Thymus (tissue), 11 donors: ENCODE results near the gene FDX1. TPM values are rescaled to one million over a fixed set of nuclear protein-coding genes. Genes with fewer than 3 reads are reported as not detected.

ENCODE experiments used
- DNase-seq, 9 donors: peaks; one replicate each; pipeline ENCODE4 v3.0.0-alpha.2; 2013; ENCODE audit warnings: low spot score in 9 of 9, low read depth in 6 of 9, missing footprints in 1 of 9
- H3K27ac ChIP-seq, 2 donors: one replicate each; pipeline ENCODE4 v1.5.1; 2013; ENCODE audit warnings: control low read depth in 1 of 2, low read depth in 1 of 2, low read length in 1 of 2, mild to moderate bottlenecking in 1 of 2, moderate library complexity in 1 of 2
- H3K27me3 ChIP-seq, 2 donors: one replicate each; pipeline ENCODE4 v1.5.1; 2013; ENCODE audit warnings: low read length in 1 of 2; ENCODE audit not compliant: control insufficient read depth in 2 of 2, insufficient read depth in 1 of 2
- H3K36me3 ChIP-seq, 2 donors: one replicate each; pipeline ENCODE4 v1.5.1; 2013; ENCODE audit warnings: low read length in 1 of 2, mild to moderate bottlenecking in 1 of 2, moderate library complexity in 1 of 2; ENCODE audit not compliant: control insufficient read depth in 2 of 2, insufficient read depth in 2 of 2
- H3K4me1 ChIP-seq, 2 donors: one replicate each; pipeline ENCODE4 v1.5.1; 2013; ENCODE audit warnings: low read length in 2 of 2; ENCODE audit not compliant: control insufficient read depth in 2 of 2, insufficient read depth in 2 of 2
- H3K4me3 ChIP-seq, 2 donors: one replicate each; pipeline ENCODE4 v1.5.1; 2013; ENCODE audit warnings: low read length in 2 of 2, control low read depth in 1 of 2, mild to moderate bottlenecking in 1 of 2
- H3K9me3 ChIP-seq, 2 donors: one replicate each; pipeline ENCODE4 v1.5.1; 2013; ENCODE audit warnings: low read length in 1 of 2, mild to moderate bottlenecking in 1 of 2; ENCODE audit not compliant: control insufficient read depth in 2 of 2, insufficient read depth in 1 of 2
- WGBS: extraction: QIAGEN DNeasy Blood & Tissue Kit; methylation state at CpG from one replicate; pipeline ENCODE4 v1.1.7; 2013; 5-methylcytosine and 5-hydroxymethylcytosine counted together
- polyA plus RNA-seq: library from polyadenylated mRNA; stranded (reverse); fragments of 200-250 nt; gene quantifications from one replicate; pipeline ENCODE4 v1.2.3, GENCODE V29; 2013
- total RNA-seq: library from RNA; stranded (reverse); fragments of 120-200 nt; gene quantifications from one replicate; pipeline ENCODE4 v1.2.4, GENCODE V29; 2013
- donor health status: healthy.

Gene FDX1
- total and polyA plus RNA-seq, 2 donors, result 13.7 to 23.9 TPM

DNA sequence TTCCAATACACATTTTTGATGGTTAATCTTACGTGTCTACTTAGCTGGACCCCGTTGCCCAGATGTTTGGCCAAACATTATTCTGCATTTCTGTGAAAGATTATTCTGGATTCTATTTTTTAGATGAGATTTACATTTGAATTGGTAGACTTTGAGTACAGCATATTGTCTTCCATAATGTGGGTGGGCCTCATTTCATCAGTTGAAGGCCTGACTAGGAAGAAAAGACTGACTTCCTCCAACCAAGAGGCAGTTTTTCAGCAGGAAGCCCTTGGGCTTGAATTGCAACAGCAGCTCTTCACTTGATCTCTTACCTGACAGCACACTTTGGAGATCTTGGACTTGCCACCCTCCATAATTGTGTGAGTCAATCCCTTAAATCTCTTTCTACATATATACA, 58.7 kb downstream of the FDX1 start:
- no peaks in the 10 kb centered on the region for H3K9me3 ChIP-seq
- no peaks in the 10 kb centered on the region for H3K4me1 ChIP-seq
- WGBS, result 78% methylated on average over 2 of the region's 2 CpGs
- H3K27ac ChIP-seq, result no peak overlapping the region
- no peaks in the 10 kb centered on the region for H3K36me3 ChIP-seq
- no peak for DNase-seq
- no peak overlapping the region for H3K4me3 ChIP-seq
- H3K27me3 ChIP-seq, result no peaks in the 10 kb centered on the region

DNA sequence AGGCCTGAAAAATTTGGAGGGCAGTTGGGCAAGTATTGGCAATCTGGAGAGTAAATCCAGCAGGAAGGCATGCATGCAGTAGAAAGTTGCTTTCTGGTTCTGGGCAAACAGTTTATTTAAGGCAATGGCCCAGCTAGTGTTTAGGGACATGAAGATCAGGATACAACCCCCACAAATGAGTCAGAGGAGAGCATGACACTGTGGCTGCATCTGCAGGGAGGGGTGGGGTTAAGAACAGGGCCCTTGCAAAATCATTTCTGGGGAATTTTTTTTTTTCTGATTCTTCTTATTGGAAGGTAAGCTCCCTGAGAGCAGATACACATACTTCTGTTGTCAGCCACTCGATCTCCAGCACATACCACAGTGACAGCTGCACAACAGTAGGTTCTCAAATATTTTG, 61.1 kb downstream of the FDX1 start:
- H3K4me3 ChIP-seq, result no peak overlapping the region

DNA sequence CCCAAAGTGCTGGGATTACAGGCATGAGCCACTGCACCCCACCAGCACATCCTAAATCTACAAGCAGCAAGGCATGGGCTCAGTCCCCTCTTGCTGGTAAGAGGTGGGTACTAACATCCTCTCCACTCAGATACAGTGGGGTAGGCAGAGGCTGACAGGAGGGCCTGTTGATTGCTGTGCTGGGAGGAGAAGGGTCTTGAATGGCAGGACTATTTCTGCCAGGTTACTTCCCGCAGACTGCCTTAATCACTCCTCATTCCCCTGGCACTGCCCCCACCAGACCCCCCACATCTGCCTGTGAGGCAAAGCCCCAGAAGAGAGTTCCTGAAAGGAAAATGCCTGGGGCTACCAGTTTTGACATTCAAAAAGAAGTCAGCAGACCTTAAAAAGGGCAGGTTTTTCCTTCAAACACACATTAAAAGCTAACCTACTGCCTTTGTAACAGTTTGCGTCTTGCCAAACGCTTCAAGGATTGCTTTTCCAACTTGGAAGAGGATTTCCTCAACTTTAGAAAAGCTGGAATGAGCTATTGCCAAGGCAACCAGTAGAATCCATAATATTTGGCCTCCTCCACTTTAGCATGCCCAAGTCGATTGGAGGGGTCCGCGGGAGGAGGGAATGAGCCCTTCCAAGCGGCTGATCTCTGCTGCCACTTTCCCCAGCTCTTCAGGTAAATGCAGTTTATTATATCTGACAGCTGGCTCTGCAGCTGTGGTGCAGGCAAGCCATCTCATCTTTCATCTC, 62.0 kb downstream of the FDX1 start:
- Histone ChIP-seq H3K4me1 (no peaks in the 10 kb centered on the region), H3K4me3 (no peak overlapping the region), H3K27me3 (no peaks in the 10 kb centered on the region), H3K36me3 (no peaks in the 10 kb centered on the region), H3K9me3 (no peaks in the 10 kb centered on the region), H3K27ac (no peak overlapping the region)
- DNase-seq, result no peak
- 97% methylated on average over 7 of the region's 7 CpGs for WGBS

More for the DNA sequence above, 61.1 kb downstream of the FDX1 start:
- WGBS, result 53% methylated on average over 1 of the region's 1 CpG
- H3K27me3 ChIP-seq, result no peaks in the 10 kb centered on the region
- no peaks in the 10 kb centered on the region for H3K36me3 ChIP-seq
- no peak for DNase-seq
- no peak overlapping the region for H3K27ac ChIP-seq
- H3K4me1 ChIP-seq, result no peaks in the 10 kb centered on the region
- no peaks in the 10 kb centered on the region for H3K9me3 ChIP-seq

DNA sequence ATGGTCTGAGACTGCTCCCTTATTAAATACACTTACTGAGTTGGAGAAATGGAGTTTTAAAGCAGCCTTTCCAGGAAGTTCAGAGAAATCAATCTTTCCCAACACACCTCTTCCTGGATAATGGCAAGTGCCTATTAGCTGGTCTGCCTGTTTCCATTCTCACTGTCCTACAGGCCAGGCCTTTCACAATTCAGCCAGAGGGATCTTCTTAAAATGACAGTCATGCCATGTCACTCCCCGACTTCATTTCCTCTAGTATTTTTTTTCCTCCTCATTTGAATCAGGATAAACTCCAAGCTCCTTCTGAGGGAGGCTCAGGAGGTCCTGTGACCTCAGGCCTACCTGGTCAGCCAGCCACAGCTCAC, 62.6 kb downstream of the FDX1 start:
- Histone ChIP-seq H3K27ac (no peak overlapping the region), H3K4me3 (no peak overlapping the region), H3K4me1 (no peaks in the 10 kb centered on the region), H3K9me3 (no peaks in the 10 kb centered on the region), H3K36me3 (no peaks in the 10 kb centered on the region), H3K27me3 (no peaks in the 10 kb centered on the region)
- DNase-seq, result no peak
- 93% methylated on average over 1 of the region's 1 CpG for WGBS

DNA sequence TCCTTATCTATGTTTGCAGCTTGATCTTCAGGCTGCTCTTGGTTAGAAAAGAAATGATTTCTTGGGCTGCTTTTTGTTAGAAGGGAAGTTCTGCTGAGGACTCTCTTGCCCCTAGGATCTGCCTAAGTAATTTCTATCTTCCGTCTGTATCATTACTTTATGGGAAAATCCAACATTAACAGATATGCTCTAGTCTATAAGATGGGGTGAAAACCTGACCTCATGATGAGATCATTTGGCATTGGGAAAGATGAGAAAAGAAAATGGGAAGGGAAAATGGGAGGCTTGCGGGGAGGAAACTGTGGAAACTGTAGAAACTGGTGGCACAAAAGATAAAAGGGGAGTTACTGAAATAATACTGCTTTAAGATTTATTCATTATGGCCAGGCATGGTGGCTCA, 63.6 kb downstream of the FDX1 start:
- Histone ChIP-seq H3K36me3 (no peaks in the 10 kb centered on the region), H3K27me3 (no peaks in the 10 kb centered on the region), H3K4me1 (no peaks in the 10 kb centered on the region), H3K4me3 (no peak overlapping the region), H3K27ac (no peak overlapping the region), H3K9me3 (no peaks in the 10 kb centered on the region)
- WGBS, result 100% methylated on average over 2 of the region's 2 CpGs
- no peak for DNase-seq

DNA sequence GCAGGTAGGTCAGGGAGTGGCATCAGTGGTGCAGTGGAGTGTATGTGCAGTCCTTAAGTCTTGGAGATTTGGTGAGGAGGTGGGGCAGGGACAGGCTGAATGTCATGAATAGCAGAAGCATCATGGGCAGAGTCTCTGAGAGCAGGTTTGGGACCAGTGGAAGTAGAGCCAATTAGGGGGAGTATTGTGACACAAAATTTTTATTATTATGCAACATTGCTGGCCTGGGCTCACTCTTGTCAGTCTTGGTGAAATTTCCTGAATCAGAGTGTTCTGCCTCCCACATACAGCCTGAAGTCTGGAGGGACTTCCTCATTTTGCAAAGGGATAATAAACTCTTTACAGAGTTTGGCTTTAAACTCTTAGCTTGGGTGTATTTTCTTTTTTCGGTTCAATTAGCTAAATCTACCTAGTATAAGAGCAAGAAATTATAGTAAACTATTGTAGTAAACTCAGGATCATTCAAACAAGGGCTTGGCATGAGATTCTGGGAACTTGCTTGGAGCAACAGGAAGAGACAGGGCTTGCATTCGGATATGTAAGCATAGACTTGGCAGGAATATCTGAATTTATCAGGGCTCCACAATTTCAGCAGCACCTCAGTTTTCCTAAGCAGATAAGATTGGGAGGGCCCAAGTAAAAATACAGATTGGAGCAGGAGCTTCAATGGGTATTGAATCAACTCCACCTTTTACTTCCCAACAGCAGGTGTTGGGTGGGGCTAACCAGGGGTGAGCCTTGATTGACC, 67.7 kb downstream of the FDX1 start:
- WGBS, result 76% methylated on average over 2 of the region's 2 CpGs
- Histone ChIP-seq H3K27me3 (no peaks in the 10 kb centered on the region), H3K9me3 (no peaks in the 10 kb centered on the region), H3K4me1 (no peaks in the 10 kb centered on the region), H3K4me3 (no peak overlapping the region), H3K36me3 (no peaks in the 10 kb centered on the region), H3K27ac (no peak overlapping the region)
- no peak for DNase-seq

DNA sequence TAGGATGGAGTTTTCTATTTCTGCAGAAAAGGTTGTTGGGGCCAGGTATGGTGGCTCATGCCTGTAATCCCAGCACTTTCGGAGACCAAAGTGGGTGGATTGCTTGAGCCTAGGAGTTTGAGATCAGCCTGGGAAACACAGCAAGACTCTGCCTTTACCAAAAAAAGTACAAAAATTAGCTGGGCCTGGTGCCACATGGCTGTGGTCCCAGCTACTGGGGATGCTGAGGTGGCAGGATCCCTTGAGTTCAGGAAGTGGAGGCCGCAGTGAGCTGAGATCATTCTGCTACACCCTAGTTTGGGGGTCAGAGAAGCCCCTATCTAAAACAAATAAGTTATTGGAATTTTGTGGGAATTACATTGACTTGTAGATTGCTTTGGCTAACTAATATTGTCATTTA, 71.7 kb downstream of the FDX1 start:
- WGBS, result 94% methylated on average over 2 of the region's 2 CpGs

DNA sequence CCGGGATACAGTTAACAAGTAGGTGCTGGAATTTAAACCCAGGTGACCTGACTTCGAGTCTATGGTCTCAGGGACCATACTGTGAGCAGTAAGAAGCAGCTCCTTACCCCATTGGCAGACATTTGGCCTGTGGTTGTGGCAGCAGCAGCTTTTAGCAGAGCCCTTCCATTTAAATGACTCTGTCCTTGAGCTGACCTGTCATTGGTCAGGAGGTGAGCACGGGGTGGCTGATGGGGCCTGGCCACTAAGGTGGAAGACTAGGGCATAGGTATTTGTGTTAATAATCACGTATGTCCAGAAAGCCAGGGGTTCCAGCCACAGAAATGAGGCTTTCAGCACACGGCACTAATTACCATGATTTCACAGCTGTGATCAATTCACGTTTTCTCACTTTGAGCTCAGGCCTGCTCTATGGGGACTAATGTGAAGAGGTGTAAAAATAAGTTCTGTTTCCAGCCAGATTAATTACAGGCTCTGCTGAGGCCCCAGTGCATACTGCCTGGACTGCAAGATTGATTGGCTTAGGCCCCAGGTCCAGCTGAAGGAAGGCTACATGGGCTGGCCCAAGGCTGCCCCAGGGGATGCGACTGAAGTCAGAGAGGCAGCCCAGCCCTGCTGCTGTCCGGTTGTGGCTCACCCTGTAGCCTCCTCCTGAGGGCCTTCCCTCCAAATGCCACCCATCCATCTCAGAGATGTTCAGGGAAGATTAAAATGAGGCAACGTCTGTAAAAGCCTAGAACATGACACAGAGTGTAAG, 76.0 kb downstream of the FDX1 start:
- H3K4me1 ChIP-seq, result no peaks in the 10 kb centered on the region
- 94% methylated on average over 9 of the region's 9 CpGs for WGBS
- no peak for DNase-seq
- peaks cover 0 to 4% of the 10 kb centered on the region in 2 donors for H3K9me3 ChIP-seq
- H3K27ac ChIP-seq, result no peak overlapping the region
- H3K4me3 ChIP-seq, result no peak overlapping the region
- H3K27me3 ChIP-seq, result no peaks in the 10 kb centered on the region
- H3K36me3 ChIP-seq, result no peaks in the 10 kb centered on the region

More for the DNA sequence above, 71.7 kb downstream of the FDX1 start:
- Histone ChIP-seq H3K4me3 (no peak overlapping the region), H3K9me3 (no peaks in the 10 kb centered on the region), H3K36me3 (no peaks in the 10 kb centered on the region), H3K27ac (no peak overlapping the region), H3K4me1 (no peaks in the 10 kb centered on the region), H3K27me3 (no peaks in the 10 kb centered on the region)
- DNase-seq, result no peak

DNA sequence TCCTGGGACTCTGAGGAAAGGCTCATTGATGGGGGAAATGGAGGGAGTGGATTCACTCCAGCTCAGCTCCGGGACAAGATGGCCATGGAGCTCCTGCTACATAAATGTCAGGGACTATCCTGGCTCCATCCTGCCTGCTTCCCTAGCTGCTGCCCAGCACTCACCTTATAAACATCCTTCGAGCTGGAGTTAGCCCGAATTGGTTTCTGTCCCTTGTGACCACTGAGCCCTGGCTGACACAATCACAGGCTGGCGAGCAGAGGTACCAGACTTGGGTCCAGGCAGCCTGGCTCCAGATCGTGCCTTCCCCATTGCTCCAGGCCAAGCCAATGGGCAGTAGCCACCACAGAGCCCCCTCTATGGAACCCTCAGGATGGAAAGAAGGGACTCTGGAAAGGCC, 77.6 kb downstream of the FDX1 start:
- WGBS, result 97% methylated on average over 5 of the region's 5 CpGs

More for the DNA sequence above, 77.6 kb downstream of the FDX1 start:
- Histone ChIP-seq H3K27ac (no peak overlapping the region), H3K4me1 (no peaks in the 10 kb centered on the region), H3K36me3 (no peaks in the 10 kb centered on the region), H3K27me3 (no peaks in the 10 kb centered on the region), H3K4me3 (no peak overlapping the region), H3K9me3 (peaks cover 0 to 4% of the 10 kb centered on the region in 2 donors)
- DNase-seq, result no peak
